HG02571 (cell line): ENCODE results near the gene MTMR1.

ENCODE experiments used
- ATAC-seq: cut with Tn5 transposase; IDR thresholded peaks from one replicate; pipeline ENCODE4 v1.9.1; 2021; ENCODE audit warnings: mild to moderate bottlenecking, moderate library complexity; ENCODE audit not compliant: unreplicated experiment

MTMR1 gene

GRCh38 chrX:150692831-150693724, at the start of gene MTMR1:
TSS of gene MTMR1 (plus strand) at chrX:150693396. CDS start at chrX:150693531, 135 bp downstream.
- peak; percentile 39 for ATAC-seq

- ATAC-seq: no peak
Observed at GRCh38 chrX:150643958-150644357, 49.2 kb upstream of the MTMR1 start.

- ATAC-seq: no peak
Observed at GRCh38 chrX:150644422-150644821, 48.8 kb upstream of the MTMR1 start.

GRCh38 chrX:150647331-150647730, 45.9 kb upstream of the MTMR1 start:
- ATAC-seq: no peak

- no peak for ATAC-seq
Observed at GRCh38 chrX:150648296-150648940, 44.8 kb upstream of the MTMR1 start.

- ATAC-seq: no peak
Observed at GRCh38 chrX:150649096-150649870, 43.9 kb upstream of the MTMR1 start.

GRCh38 chrX:150651906-150652305, 41.3 kb upstream of the MTMR1 start:
- no peak for ATAC-seq

- no peak for ATAC-seq
Observed at GRCh38 chrX:150655788-150656187, 37.4 kb upstream of the MTMR1 start.

GRCh38 chrX:150663073-150663472, 30.1 kb upstream of the MTMR1 start:
- ATAC-seq: no peak

- no peak for ATAC-seq
Observed at GRCh38 chrX:150664290-150664689, 28.9 kb upstream of the MTMR1 start.

- no peak for ATAC-seq
Observed at GRCh38 chrX:150676221-150676620, 17.0 kb upstream of the MTMR1 start.

GRCh38 chrX:150680974-150681373, 12.2 kb upstream of the MTMR1 start:
- no peak for ATAC-seq

GRCh38 chrX:150683112-150683511, 10.1 kb upstream of the MTMR1 start:
- ATAC-seq: no peak

GRCh38 chrX:150683536-150684146, 9.6 kb upstream of the MTMR1 start:
- ATAC-seq: no peak

GRCh38 chrX:150688911-150689451, 4.2 kb upstream of the MTMR1 start:
- no peak for ATAC-seq

- ATAC-seq: no peak
Observed at GRCh38 chrX:150690126-150690525, 3.1 kb upstream of the MTMR1 start.

GRCh38 chrX:150692296-150692695, 900 bp upstream of the MTMR1 start:
- no peak for ATAC-seq

- peak; percentile 64 for ATAC-seq
Observed at GRCh38 chrX:150693725-150694574, 754 bp downstream of the MTMR1 start.

GRCh38 chrX:150694738-150695410, 1.7 kb downstream of the MTMR1 start:
- ATAC-seq: no peak
